GM12891 (cell line): ENCODE data around the gene NHERF1.

Experiments used
- PAX5 ChIP-seq: IDR thresholded peaks from 2 replicates; pipeline ENCODE4 v1.6.1; 2011; ENCODE audit warnings: low read length, moderate library complexity, mild to moderate bottlenecking; ENCODE audit not compliant: insufficient read depth, severe bottlenecking
- POLR2A ChIP-seq: IDR thresholded peaks from 2 replicates; pipeline ENCODE4 v1.6.1; 2011; ENCODE audit warnings: low read depth, low read length, control low read depth
- POLR2AphosphoS5 ChIP-seq: IDR thresholded peaks from 2 replicates; pipeline ENCODE4 v1.6.1; 2011; ENCODE audit warnings: low read depth, low read length, control low read depth
- POU2F2 ChIP-seq: IDR thresholded peaks from 2 replicates; pipeline ENCODE4 v1.6.1; 2011; ENCODE audit warnings: low read depth, mild to moderate bottlenecking, control low read depth, low read length, moderate library complexity
- SPI1 ChIP-seq: IDR thresholded peaks from 2 replicates; pipeline ENCODE4 v1.6.1; 2011; ENCODE audit warnings: low read depth, low read length, control low read depth
- TAF1 ChIP-seq: IDR thresholded peaks from 2 replicates; pipeline ENCODE4 v1.6.1; 2011; ENCODE audit warnings: low read depth, low read length, control low read depth

GRCh38 chr17:74764751-74765286 lies 16.4 kb downstream of the NHERF1 start:
- TF ChIP-seq POLR2A (no peak), POLR2AphosphoS5 (no peak), TAF1 (no peak), SPI1 (no peak), POU2F2 (no peak), PAX5 (no peak)
